ENCODE results near the gene SPSB1.
A peak's percentile ranks its signal among the peaks of the same experiment; 100 is the strongest.

Gene SPSB1

DNA sequence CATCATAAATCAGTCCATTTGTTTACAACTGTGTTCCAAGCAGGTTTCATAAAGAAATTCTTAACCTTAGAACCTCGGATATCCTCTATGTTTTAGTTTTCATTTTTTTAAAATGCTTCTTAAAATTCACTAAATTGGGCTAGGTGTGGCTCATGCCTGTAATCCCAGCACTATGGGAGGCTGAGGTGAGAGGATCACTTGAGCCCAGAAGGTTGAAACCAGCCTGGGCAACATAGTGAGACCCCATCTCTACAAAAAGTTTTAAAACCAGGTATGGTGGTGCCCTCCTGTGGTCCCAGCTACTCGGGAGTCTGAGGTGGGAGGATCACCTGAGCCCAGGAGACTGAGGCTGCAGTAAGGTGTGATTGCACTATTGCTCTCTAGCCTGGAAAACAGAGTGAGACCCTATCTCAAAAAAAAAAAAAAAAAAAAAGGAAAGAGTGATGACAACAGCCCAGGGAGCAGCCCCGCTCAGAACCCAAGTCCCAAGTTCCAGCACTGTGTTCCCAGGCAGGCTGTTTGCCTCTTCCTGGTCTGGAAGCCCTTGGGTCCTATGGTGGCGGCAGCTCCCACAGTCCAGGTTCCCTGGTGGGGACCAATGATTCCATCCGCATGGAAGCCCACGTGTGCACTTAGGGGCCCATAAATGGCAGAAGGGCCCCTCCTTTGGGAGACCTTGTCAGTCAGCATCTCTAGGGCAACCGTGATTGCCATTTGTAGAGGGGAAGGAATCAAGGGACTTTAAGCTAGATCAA, 24.7 kb upstream of the SPSB1 start:
- Mint-ChIP-seq H3K4me3 (no peak overlapping the region), H3K4me1 (peaks cover 8% of the 10 kb centered on the region), H3K9me3 (no peaks in the 10 kb centered on the region), H3K27ac (no peak overlapping the region), H3K36me3 (peaks cover 4% of the 10 kb centered on the region)
- no peak for DNase-seq (ENCODE audit: low spot score in 2 of 2)
- ATAC-seq, result no peak

GRCh38 chr1:9269078-9269501, 23.6 kb upstream of the SPSB1 start:
- ATAC-seq (no peak), DNase-seq (ENCODE audit: low spot score in 2 of 2) (no peak)
- no peak overlapping the region for H3K27ac Mint-ChIP-seq
- H3K4me3 Mint-ChIP-seq, result no peak overlapping the region
- H3K36me3 Mint-ChIP-seq, result peaks cover 4% of the 10 kb centered on the region
- H3K4me1 Mint-ChIP-seq, result peaks cover 8% of the 10 kb centered on the region
- no peaks in the 10 kb centered on the region for H3K9me3 Mint-ChIP-seq

DNA sequence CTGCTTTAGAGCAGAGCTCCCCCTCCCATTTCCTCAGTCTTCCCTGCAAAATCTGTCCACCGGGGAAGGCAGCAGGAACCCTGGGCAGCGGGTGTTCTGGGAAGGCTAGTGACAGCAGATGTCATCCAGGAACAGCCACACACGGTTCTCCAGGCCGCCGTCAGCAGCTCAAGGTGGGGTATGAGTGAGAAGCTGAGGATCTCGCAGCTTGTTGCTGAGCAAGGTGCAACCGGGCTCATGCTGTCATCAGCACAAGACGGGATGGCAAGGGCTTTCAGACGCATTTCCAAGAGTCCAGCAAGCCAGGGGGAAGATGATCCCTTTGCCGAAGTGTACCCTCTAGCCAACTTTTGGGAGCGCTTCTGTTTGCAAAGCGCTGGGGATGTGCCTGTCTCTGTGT, 23.0 kb upstream of the SPSB1 start:
- Mint-ChIP-seq H3K4me1 (peaks cover 8% of the 10 kb centered on the region), H3K27ac (no peak overlapping the region), H3K36me3 (peaks cover 4% of the 10 kb centered on the region), H3K9me3 (no peaks in the 10 kb centered on the region), H3K4me3 (no peak overlapping the region)
- DNase-seq (ENCODE audit: low spot score in 2 of 2) (no peak), ATAC-seq (no peak)

- Mint-ChIP-seq H3K4me3 (no peak overlapping the region), H3K9me3 (no peaks in the 10 kb centered on the region), H3K27ac (no peak overlapping the region), H3K4me1 (peaks cover 15% of the 10 kb centered on the region), H3K36me3 (peaks cover 4% of the 10 kb centered on the region)
- DNase-seq (ENCODE audit: low spot score in 2 of 2), result no peak
- ATAC-seq, result no peak
These were observed 22.3 kb upstream of the SPSB1 start for GRCh38 chr1:9270290-9270883.

DNA sequence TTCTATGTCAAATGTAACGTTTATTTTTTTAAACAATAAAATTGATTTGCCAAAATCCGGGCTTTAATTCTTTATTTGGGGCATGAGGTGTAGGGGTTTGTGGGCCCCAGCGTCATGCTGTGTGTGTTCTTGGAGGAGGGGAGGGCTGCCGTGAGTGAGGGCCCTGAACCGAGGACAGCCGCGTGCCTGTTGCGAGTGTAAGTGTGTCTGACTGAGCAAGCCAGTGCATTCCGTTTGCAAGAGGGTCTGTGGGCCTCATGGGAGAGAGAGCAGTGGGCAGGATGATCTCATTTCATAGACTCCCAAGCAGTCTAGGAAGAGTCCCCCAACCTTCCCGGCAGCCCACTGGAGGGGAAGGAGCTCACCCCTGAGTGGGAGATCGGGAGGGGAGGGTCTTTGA, 21.4 kb upstream of the SPSB1 start:
- Mint-ChIP-seq H3K4me1 (peaks cover 24% of the 10 kb centered on the region), H3K27ac (no peak overlapping the region)
- ATAC-seq, result no peak

GRCh38 chr1:9271861-9272595, 20.7 kb upstream of the SPSB1 start:
- Mint-ChIP-seq H3K36me3 (peaks cover 4% of the 10 kb centered on the region), H3K4me3 (no peak overlapping the region), H3K4me1 (peaks cover 22% of the 10 kb centered on the region), H3K9me3 (no peaks in the 10 kb centered on the region), H3K27ac (no peak overlapping the region)
- ATAC-seq (no peak), DNase-seq (ENCODE audit: low spot score in 2 of 2) (no peak)

More for the DNA sequence above, 21.4 kb upstream of the SPSB1 start:
- H3K4me3 Mint-ChIP-seq, result no peak overlapping the region
- no peaks in the 10 kb centered on the region for H3K9me3 Mint-ChIP-seq
- peaks cover 4% of the 10 kb centered on the region for H3K36me3 Mint-ChIP-seq
- no peak for DNase-seq (ENCODE audit: low spot score in 2 of 2)

DNA sequence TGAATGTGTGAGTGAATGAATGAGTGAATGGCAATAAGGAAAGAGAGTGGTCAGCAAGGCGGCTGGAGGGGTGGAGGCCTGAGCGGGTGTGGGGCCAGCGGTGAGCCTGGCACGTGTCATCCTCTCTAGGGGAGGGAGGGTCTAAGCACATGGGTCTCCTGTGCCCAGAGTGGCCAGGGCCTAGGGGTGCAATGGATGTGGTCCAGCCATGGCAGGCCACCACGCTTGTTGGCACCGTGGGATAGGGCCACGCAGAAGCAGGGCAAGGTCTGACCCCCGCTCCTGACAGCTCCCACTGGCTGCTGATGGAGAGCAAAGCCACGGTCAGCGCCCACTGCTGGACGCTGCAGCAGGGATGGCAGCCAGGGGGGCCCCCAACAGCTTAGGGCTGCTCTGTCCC, 19.5 kb upstream of the SPSB1 start:
- DNase-seq (ENCODE audit: low spot score in 2 of 2), result no peak
- no peaks in the 10 kb centered on the region for H3K9me3 Mint-ChIP-seq
- no peaks in the 10 kb centered on the region for H3K36me3 Mint-ChIP-seq
- no peak for ATAC-seq
- H3K27ac Mint-ChIP-seq, result no peak overlapping the region
- peaks cover 17% of the 10 kb centered on the region for H3K4me1 Mint-ChIP-seq
- no peak overlapping the region for H3K4me3 Mint-ChIP-seq

- Mint-ChIP-seq H3K4me3 (peak overlapping the region; percentile 45), H3K4me1 (peaks cover 35% of the 10 kb centered on the region), H3K36me3 (no peaks in the 10 kb centered on the region), H3K9me3 (no peaks in the 10 kb centered on the region), H3K27ac (peak overlapping the region; percentile 48)
- no peak for DNase-seq (ENCODE audit: low spot score in 2 of 2)
- no peak for ATAC-seq
These were observed 17.5 kb upstream of the SPSB1 start for GRCh38 chr1:9275161-9275560.

DNA sequence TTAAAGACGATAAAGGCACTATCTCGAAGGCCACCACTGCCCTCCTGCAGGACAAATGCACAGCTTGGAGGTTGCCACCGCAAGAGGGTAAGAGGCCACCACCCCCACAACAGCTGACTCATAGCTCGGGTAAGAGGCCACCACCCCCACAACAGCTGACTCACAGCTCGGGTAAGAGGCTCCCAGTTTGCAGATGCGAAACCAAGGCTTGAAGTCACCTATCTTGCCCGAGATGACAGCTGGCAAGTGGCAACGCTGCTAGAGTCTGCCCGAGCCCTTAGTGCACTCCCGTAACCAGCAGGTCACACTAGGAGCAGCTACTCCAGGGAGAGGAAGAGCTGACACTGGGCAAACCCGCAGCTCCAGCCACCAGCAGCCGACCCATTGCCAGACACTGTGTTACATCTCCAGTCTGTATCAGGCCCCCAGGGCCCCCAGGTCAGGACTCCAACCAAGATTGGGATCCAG, 17.1 kb upstream of the SPSB1 start:
- no peaks in the 10 kb centered on the region for H3K9me3 Mint-ChIP-seq
- peak overlapping the region; percentile 48 for H3K27ac Mint-ChIP-seq
- DNase-seq (ENCODE audit: low spot score in 2 of 2) (peak; percentile 66 to 92), ATAC-seq (peak; percentile 94)
- no peaks in the 10 kb centered on the region for H3K36me3 Mint-ChIP-seq
- H3K4me3 Mint-ChIP-seq, result peak overlapping the region; percentile 45
- H3K4me1 Mint-ChIP-seq, result peaks cover 39% of the 10 kb centered on the region

GRCh38 chr1:9278116-9278515, 14.6 kb upstream of the SPSB1 start:
- Mint-ChIP-seq H3K9me3 (no peaks in the 10 kb centered on the region), H3K4me3 (no peak overlapping the region), H3K36me3 (no peaks in the 10 kb centered on the region), H3K4me1 (peaks cover 64% of the 10 kb centered on the region), H3K27ac (no peak overlapping the region)
- ATAC-seq (no peak), DNase-seq (ENCODE audit: low spot score in 2 of 2) (no peak)

DNA sequence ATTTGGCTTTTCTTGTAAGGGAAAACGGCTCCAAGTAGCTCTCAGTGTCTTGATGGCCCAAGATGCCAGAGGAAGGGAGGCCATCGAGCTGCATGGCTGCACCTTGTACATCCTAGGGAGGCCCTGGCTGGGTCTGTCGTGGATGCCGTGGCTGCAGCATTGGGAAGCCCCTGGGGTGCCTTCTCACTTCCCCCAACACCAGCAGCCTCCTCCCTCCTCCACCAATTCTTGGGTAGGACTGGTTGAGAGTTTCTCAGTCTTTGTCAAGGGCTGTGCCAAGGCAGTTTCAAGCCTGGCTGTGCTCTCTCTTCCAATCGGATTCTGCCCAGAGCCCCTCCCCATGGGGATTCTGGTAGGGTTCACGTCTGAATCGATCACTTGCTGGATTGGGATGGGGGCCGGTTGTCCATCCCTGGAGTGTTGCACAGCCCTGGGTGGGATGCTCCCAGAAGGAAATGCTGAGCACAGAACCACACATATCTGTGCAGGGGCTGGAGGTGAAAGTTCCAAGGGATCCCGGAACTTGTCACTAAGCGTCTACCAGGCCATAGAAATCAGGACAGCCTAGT, 14.0 kb upstream of the SPSB1 start:
- Mint-ChIP-seq H3K4me1 (peaks cover 70% of the 10 kb centered on the region), H3K9me3 (no peaks in the 10 kb centered on the region), H3K27ac (no peak overlapping the region), H3K4me3 (no peak overlapping the region), H3K36me3 (no peaks in the 10 kb centered on the region)
- ATAC-seq, result no peak
- no peak for DNase-seq (ENCODE audit: low spot score in 2 of 2)

DNA sequence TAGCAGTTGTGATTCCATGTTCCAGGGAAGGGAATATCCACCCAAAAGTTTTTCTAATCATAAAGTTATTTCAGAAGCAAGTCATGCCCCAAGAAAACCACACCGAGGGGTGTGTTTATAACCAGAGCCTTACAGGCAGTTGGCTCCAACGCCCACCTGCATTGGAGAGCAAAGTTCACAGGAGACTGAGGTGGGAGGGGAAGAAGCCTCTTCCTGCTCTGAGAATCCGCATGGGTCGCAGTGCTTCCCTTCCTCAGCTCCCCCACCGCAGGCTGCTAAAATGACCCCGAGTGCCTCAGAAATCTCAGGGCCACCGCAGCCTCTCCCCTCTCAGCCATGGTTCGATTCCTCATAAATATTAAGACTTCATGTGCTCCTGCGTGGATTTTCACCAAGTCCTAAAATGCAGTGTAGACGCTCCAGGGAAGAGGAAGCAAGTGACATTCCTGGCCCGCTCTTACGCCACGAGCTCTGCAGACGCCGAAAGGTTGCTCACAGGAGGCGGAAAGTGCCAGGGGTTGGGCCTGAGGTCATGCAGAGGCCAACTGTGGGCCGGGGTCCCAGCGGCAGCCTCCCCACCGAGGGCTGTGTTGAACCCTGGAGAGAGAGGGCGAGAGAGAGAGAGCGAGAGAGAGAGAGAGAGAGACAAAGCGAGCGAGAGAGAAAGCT, 13.4 kb upstream of the SPSB1 start:
- H3K27ac Mint-ChIP-seq, result no peak overlapping the region
- no peaks in the 10 kb centered on the region for H3K9me3 Mint-ChIP-seq
- no peak for ATAC-seq
- peaks cover 76% of the 10 kb centered on the region for H3K4me1 Mint-ChIP-seq
- H3K4me3 Mint-ChIP-seq, result peak overlapping the region; percentile 10
- H3K36me3 Mint-ChIP-seq, result no peaks in the 10 kb centered on the region
- no peak for DNase-seq (ENCODE audit: low spot score in 2 of 2)

DNA sequence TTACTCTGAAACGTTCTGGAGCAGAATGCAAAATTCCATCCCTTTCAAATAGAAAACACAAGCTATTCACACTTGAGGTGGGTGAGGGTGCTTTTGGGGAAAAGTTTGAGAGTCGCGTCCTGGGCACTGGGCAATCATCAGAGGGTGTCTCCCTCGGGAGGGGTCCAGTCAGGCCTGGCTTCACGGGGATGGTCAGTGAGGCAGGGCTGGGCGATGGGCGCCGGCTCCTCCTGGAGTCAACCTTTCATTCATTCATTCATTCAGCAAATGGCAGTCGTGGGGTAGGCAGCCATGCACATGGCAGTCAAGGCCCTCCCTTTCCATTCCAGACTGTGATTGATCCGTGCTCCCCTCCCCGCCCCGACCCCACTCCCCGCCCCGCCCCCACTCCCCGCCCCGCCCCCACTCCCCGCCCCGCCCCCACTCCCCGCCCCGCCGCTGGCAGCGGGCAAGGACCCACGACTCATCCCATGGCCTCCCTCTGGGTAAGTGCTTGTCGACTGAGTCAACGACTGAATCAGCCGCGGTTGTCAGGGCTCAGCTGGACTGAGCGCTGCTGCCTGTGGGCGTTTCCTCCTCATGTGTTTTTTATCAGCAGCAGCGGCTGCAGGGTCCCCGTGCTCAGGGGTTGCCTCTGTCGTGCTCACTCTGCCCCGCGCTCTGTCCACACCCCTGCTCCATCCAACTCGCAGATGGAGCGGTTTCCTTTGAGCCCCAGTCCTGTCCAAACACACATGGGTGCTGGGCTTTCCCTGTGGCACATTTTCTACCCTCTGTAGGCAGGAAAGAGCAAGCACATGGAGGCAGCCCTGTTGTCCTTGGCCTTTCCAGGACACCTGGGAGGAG, 12.5 kb upstream of the SPSB1 start:
- peak overlapping the region; percentile 54 for H3K4me3 Mint-ChIP-seq
- peak overlapping the region; percentile 24 for H3K27ac Mint-ChIP-seq
- peaks cover 78% of the 10 kb centered on the region for H3K4me1 Mint-ChIP-seq
- H3K9me3 Mint-ChIP-seq, result no peaks in the 10 kb centered on the region
- no peaks in the 10 kb centered on the region for H3K36me3 Mint-ChIP-seq
- ATAC-seq (peak; percentile 89), DNase-seq (ENCODE audit: low spot score in 2 of 2) (peak; percentile 52 to 69)

GRCh38 chr1:9281071-9281827, 11.4 kb upstream of the SPSB1 start:
- Mint-ChIP-seq H3K36me3 (no peaks in the 10 kb centered on the region), H3K27ac (peak overlapping the region; percentile 24), H3K4me1 (peaks cover 72% of the 10 kb centered on the region), H3K4me3 (peak overlapping the region; percentile 54), H3K9me3 (peaks cover 2% of the 10 kb centered on the region)
- ATAC-seq (no peak), DNase-seq (ENCODE audit: low spot score in 2 of 2) (no peak)
